Activated CD8-positive, alpha-beta memory T cell treated with anti-CD3 and anti-CD28 coated beads, Interleukin-2, amount 50 U/mL, for 24 hours (primary cell): ENCODE measurements around the gene SLF1.

ENCODE experiments used
- DNase-seq: peaks from one replicate; pipeline ENCODE4 v3.0.0-alpha.2; 2020; ENCODE audit errors: extremely low read depth

Gene SLF1

DNA sequence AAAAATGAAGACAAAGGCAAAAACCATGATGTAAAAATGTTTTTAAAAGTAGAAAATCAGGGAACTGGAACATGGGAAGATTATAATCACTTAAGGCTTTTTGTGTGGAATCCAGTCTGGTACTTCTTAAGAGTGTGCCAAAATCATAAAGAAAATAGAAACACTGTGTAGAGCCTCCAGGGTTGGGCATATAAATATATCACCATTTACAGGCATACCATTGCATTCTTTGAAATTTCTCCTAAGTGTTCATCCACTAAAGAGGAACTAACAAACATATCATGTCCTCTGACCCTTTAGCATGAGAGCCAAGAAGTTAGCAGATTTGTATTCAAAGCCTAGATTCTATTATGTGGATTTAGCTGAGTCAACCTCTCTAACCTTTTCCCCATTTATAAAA lies 93.3 kb downstream of the SLF1 start:
- no peak for DNase-seq

DNA sequence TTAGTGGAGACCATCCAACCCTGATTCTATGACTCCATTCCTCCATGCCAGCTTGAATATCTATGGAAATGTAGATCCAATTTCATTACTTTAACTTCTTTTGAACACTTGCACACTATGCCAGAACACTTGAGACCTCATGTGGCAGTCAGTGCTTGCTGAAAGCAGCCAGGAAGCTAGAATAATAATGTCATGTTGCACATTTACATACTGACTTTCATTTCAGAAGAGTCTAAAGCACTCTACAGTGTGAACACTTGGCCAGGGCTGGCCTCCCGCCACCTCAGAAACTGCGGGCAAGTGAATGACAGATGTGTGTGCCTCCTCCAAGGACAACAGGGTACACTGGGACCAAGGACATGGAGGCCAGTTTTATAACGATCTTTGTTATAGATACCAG lies 97.3 kb downstream of the SLF1 start:
- DNase-seq, result no peak

DNA sequence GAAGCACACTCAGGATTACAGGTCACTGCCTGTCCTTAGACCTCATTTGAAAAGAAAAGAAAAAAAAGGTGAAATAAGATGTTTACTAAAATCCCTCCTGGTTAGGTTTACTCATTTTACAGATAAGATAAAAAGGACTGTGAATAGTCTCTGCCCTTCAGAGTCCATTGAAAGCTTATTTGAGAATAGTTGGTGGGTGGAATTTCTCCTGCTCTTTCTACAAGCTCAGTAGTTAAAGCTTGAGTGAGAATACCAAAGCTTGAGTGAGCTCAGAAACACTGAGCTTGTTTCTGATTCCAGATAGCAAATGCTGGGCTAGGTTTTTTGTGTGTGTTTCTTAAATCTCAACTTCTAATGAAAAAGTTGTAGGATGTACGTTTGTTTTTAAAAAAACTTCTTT lies 106.7 kb downstream of the SLF1 start:
- no peak for DNase-seq

DNA sequence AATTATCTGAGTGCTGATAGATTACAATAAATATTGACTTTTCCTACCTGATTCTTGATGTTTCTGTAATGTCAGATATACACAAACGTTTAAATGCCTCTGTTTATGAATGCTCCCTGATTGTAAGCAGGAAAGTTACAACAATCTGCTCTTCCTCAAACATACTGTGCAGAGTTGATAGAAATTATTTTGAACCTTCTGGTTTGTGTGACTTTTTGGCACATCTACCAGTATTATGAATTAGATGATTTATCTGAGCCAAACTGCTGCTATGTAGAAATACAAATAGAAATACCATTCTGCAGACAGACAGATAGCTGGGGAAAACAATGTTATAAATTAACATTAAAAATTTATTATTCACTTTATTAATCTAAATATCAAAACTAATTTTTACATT lies 113.0 kb downstream of the SLF1 start:
- no peak for DNase-seq

DNA sequence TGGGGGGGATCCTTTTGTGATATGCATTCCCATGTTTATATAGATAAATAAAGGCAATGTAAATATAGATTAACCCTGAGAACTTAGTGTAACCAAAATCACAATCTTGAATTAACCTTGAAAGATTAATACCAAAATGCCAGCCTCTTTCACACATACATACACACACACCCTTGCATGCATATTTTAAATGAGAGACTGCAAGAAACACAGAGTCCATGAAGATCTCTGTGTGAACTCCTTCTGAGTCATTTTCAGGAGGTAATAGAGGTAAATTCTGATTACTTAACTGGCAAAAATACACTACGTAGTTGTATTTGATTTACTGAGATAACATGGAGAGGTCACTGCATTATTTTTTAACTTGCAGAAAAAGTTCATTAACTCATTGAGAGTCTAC lies 118.0 kb downstream of the SLF1 start:
- DNase-seq, result no peak

DNA sequence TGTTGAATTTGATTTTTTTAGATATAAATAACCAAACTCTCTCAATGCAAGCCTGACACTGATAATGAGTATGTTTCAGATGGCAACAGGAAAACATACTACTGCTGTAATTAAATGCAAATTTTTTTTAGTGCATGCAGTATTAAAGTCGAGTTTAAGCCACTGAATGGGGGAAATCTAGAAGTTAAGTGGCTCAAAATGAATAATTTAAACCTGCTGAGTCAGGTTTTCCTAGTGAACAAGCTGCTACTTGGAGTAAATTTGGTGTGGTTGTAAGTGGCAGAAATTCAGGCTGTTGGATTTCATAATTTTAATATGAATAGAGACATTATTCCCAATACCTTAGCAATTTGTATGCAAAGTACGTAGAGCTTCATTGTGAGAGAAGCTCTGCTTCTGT lies 121.8 kb downstream of the SLF1 start:
- DNase-seq, result no peak

DNA sequence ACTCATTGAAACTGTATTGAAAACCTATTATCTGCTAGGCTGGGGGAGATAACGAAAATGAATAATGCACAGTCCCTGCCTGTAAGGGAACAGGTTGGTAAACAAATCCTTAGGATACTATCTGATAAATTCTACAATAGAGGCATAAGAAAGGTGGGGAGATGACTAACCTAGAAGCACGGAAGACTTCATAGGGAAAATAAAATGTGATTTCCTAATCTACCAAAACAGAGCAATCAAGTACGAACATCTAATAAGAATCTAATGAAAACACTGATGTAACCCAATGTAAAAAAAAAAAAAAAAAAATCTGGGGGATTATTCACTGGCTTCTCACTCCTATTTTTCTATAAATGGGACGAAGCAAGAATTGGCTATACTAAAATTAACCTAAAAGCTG lies 124.4 kb downstream of the SLF1 start:
- DNase-seq, result no peak

DNA sequence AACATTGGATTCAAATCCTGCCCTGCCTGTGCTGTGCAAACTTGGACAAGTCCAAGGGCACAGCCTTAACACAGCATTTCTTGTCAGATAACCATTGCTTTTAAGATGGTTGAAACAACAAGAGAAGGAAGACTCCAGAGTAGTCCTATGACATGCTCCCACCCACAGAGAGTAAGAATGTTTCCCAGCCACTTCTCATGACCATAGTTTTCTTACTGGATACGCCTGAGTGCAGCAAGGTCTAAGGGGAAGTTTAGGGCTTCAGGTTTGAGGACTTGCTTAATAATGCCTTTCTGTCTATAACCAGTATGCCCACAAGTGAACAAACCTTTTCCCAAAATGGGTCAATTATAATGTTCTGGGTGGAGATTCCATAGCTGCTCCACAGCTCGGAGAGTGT lies 126.4 kb downstream of the SLF1 start:
- no peak for DNase-seq

DNA sequence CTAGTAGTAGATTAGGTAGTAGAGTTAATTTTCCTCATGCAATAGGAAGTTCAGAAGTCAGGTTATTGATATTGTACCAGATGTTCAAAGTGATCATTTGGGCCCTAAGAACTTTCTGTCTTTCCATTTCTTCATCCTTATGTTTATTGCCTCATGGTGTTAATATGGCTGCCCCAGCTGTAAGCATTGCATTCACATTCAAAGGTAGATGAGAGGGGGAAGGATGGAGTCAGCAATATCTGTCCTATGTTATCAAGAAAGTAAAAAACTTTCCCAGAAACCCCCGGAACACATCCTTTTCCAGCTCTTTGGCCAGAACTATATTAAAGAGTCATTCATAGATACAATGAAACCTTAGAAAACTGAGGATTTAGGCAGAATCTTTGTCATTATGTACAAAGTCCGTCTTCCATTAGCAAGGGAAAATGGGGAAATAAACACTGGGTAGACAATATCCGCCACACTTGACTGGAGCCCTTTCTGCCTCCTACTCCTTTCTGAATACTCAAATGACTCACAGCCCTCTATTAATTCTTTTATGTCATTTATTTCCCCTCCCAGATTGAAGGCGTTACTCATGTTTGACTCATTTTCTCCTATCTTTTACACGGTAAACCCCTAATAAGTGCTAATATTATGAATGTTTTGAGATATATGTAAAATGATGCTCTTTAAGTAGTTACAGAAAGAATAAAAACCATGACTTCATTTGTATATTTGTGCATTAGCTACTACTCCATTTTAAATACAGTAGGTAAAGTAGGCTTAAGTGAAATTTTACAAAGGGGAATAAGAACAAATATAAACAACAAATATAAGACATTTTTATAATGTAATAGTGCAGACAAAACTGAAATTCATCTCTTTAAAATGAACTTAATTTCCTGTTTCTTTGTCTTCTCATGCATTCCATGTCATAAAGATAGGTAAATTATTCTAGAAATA lies 127.6 kb downstream of the SLF1 start:
- DNase-seq, result no peak

DNA sequence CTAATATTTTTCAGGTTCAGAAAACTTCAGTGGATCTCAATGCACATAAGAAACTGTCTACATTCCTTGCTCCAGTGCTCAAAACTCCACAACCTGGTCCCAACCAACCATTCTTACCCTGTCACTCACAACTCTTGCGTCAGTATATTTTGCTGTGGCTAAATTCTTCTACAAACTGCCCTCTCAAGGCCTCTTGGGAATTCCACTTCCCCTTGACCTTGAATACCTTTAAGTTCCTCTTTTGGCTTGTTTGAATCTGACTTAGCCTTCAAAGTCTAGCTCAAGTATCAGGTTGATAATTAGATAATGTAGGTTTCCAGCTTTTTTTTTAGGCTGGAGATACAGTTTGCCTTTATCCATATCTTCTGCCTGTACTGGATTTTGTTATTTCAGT lies 128.3 kb downstream of the SLF1 start:
- no peak for DNase-seq
